CD1c-positive myeloid dendritic cell (primary cell): ENCODE measurements around the gene ZNF784.

Source experiments
- DNase-seq: peaks from one replicate; pipeline ENCODE4 v3.0.0-alpha.2; 2016; ENCODE audit errors: extremely low spot score

ZNF784 gene

GRCh38 chr19:55643003-55643886, 18.9 kb upstream of the ZNF784 start, which contains the start of gene ZNF581:
ZNF581 (plus strand) TSS chr19:55643649; CDS start chr19:55644572, 923 bp downstream.
- DNase-seq = peak; percentile 82

- no peak for DNase-seq
Observed at GRCh38 chr19:55642153-55643002, 18.0 kb upstream of the ZNF784 start.

- DNase-seq = no peak
Observed at GRCh38 chr19:55641426-55642152, 17.2 kb upstream of the ZNF784 start.

DNA sequence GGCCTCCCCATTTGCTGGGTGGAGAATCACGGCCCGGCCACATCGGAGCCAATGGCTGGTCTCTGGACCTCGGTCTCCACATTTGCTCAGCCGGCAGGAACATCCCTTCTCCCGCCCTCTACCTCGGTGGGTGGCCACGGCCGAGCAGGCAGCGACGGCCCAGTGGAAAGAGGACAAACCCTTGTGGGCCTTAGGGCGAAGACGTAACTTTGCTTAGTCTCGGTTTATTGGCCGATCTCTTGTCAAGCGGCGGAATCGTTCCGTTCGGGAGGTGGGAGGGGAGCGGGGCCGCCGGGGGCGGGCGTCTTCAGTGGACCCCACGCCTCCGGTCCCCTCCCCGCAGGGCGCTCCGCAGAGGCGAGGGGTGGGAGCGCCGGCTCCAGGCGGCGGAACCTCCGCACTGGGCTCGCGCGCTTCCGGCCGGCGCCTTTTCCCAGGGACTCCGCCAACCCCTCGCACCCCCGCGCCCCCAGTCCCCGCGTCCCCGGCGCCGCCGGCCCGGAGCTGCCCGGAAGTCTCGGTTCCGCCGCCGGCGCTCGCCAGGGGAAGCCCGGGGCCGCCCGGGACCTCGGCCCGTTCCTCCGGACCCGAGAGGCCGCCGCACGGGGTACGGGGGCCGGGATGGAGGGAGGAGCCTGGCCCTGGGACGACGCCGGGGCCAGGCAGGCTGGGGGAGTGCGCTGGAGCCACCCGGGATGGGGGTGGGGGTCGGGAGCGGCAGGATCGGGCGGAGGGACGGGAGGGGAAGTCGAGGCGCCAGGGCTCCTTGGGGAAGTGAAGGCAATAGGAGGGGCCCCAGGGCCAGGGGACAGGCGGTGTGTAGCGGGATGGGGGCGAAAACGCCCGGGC, 16.4 kb upstream of the ZNF784 start, which contains the start of gene ZNF580:
ZNF580 (plus strand) TSS at position 426 of the 849 bp plus-strand sequence. CDS start 1,507 bp downstream, outside the sequence.
- peak; percentile 63 for DNase-seq

GRCh38 chr19:55640043-55640576, 15.7 kb upstream of the ZNF784 start:
- DNase-seq = peak; percentile 73

GRCh38 chr19:55638864-55639359, 14.5 kb upstream of the ZNF784 start:
- DNase-seq = peak; percentile 63

DNA sequence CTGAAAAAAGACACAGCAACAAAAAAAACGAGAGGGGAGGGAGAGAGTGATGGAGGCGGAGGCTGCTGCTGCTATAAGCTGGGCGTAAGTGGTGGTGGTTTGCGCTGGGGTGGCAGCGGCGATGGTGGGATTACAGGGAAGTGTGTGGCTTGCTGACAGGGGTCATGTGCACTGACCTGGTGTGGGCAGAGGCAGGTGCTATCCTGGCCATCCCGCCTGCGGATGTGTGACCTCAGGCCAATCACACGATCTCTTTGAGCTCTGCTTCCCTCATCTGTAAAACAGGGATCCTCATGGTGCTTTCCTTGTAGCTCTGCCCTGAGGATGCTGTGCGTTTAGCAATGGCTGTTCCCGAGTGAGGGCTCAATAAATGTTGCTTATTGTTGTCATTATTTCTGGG, 13.2 kb upstream of the ZNF784 start:
- no peak for DNase-seq

- no peak for DNase-seq
Observed at GRCh38 chr19:55636723-55637122, 12.4 kb upstream of the ZNF784 start.

- DNase-seq = no peak
Observed at GRCh38 chr19:55635856-55636440, 11.6 kb upstream of the ZNF784 start.

DNA sequence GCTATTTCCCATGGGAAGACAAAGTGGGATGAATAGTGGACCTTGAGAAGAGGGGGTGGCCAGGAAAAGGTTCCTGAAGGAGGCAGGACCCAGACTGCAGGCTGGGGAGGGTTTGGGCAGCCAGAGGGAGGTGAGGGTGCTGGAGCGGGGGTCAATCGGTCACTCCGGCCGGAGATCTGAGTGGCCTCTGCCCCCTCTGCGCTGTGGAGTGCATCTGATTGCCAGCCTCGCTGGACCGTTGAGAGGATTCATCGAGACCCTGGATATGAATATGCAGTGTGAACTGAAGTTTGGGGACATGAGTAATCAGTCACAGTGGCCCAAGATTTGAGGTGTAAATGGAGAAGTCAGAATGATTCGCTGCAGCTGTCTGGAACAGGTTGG, 11.0 kb upstream of the ZNF784 start:
- no peak for DNase-seq

- no peak for DNase-seq
Observed at GRCh38 chr19:55633861-55634260, 9.5 kb upstream of the ZNF784 start.

DNA sequence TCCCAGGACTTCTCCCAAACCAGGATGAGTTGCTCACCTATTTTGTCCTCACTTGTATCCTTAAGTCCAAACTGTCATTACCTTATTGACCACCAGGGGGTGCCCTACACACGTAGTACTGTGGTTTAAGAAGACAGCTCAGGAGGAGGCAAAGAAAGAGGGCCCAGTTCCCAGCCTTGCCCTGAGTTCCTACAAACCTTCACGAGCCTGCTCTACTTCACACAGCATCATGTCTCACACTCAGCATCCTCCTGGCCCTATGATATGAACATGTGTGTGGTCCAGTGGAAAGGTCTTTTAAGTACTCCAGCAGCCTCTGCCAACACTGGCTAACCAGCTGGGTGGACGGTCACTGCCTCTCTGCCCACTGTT, 8.1 kb upstream of the ZNF784 start:
- DNase-seq = peak; percentile 96

GRCh38 chr19:55626350-55626749, 2.0 kb upstream of the ZNF784 start:
- peak; percentile 39 for DNase-seq

- DNase-seq = no peak
Observed at GRCh38 chr19:55625004-55625326, 599 bp upstream of the ZNF784 start.

DNA sequence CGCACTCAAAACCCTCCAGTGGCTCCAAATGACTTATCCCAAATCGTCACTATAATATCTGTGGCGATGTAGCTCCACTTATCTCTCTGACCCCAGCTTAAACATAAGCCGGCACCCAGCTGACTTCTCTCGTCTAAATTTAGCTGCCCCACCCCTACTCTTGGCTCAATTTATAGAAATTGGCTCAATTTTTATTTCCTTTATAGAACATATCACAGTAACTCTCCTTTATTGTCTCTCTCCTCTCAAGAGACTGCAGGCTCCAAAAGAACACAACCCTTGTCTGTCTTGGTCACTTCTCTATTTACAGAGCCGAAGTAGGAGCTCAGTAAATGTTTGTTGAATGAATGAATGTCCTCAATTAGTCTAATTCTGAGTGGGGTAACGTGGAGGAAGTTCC, 805 bp downstream of the ZNF784 start:
- DNase-seq = peak; percentile 19

- DNase-seq = no peak
Observed at GRCh38 chr19:55623130-55623529, 1.2 kb downstream of the ZNF784 start.

DNA sequence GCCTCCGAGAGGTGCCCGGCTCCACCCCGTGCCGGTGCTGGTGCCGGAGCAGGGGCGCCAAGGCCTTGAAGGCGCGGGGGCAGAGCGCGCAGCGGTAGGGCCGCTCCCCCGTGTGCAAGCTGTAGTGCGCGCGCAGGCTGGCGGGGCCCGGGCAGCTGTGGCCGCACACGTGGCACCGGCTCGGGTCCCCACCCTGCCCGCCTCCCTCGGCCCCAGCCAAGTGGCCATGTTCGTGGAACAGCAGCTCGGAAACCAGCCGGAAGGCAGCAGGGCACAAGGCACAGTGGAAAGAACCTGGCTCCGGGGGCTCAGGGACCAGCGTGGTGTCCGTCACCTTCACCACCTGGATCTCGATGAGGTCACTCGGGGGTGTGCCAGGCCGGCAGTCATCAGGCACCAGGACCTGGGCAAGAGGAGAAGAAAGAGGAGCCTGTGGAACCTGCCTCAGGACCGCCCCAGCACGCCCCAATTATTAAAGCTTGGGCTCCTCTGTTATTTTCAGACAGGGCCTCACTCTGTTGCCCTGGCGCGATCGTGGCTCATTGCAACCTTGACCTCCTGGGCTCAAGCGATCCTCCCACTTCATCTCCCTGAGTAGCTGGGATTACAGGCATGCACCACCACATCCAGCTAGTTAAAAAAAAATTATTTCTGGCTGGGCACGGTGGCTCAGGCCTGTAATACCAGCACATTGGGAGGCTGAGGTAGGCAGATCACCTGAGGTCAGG, 2.0 kb downstream of the ZNF784 start:
- DNase-seq = no peak

- no peak for DNase-seq
Observed at GRCh38 chr19:55621673-55622231, 2.6 kb downstream of the ZNF784 start.

DNA sequence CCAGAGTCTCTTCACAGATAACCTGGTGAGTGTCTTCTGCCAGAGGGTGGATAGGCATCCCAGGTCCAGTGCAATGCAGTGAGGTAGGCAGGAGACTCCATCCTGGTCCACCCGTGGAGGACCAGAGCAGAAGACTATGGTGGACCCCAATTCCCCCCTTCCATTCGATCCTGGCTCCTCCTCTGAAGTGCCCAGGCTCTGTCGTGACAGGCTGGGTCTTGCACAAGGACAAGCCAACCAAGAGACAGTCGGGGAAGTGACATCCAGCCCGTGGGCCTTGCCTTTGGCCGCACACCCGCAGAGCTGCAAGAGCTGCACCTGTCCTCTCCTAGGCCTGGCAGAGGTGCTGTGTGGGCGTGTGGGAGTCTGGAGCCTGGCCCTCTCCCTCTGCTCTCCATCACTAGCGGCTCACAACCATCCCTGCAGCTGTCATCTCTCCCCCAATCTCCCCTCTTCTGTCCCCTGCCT, 3.1 kb downstream of the ZNF784 start:
- DNase-seq = no peak
